ENCODE results near the gene SYT1.

Gene SYT1

DNA sequence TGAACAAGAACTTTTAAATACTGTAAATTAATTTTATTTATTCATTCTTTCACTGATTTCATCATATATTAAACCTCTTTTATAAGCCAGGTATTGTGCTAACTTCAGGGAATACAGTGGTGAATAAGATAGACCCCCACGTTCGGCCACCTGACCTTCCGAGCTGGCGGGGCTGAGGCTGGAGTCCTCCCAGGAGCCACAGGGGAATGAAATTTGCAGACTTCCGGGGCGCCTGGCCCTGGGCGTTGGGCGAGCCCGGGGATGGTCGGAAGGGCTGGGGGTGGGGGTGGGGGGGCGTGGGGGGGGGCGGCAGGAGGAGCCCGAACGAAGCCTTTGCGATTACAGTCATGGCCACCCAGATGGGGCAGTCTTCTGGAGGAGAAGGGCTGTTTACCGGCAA is 442.8 kb downstream of the SYT1 start:
- Histone ChIP-seq H3K27me3 (ENCODE audit: control insufficient read depth, insufficient read depth, low read length) (no peaks in the 10 kb centered on the region), H3K36me3 (ENCODE audit: control insufficient read depth, insufficient read depth, low read length) (no peaks in the 10 kb centered on the region), H3K4me1 (ENCODE audit: control insufficient read depth, insufficient read depth, low read length) (no peaks in the 10 kb centered on the region), H3K9ac (ENCODE audit: low read depth, low read length) (no peak overlapping the region), H3K4me3 (ENCODE audit: low read depth, low read length) (no peak overlapping the region), H3K9me3 (ENCODE audit: control insufficient read depth, insufficient read depth, low read length) (no peaks in the 10 kb centered on the region)

GRCh38 chr12:79309039-79309438 is 444.5 kb downstream of the SYT1 start:
- Histone ChIP-seq H3K27me3 (ENCODE audit: control insufficient read depth, insufficient read depth, low read length) (no peaks in the 10 kb centered on the region), H3K4me1 (ENCODE audit: control insufficient read depth, insufficient read depth, low read length) (no peaks in the 10 kb centered on the region), H3K36me3 (ENCODE audit: control insufficient read depth, insufficient read depth, low read length) (no peaks in the 10 kb centered on the region), H3K9ac (ENCODE audit: low read depth, low read length) (no peak overlapping the region), H3K4me3 (ENCODE audit: low read depth, low read length) (no peak overlapping the region), H3K9me3 (ENCODE audit: control insufficient read depth, insufficient read depth, low read length) (no peaks in the 10 kb centered on the region)

DNA sequence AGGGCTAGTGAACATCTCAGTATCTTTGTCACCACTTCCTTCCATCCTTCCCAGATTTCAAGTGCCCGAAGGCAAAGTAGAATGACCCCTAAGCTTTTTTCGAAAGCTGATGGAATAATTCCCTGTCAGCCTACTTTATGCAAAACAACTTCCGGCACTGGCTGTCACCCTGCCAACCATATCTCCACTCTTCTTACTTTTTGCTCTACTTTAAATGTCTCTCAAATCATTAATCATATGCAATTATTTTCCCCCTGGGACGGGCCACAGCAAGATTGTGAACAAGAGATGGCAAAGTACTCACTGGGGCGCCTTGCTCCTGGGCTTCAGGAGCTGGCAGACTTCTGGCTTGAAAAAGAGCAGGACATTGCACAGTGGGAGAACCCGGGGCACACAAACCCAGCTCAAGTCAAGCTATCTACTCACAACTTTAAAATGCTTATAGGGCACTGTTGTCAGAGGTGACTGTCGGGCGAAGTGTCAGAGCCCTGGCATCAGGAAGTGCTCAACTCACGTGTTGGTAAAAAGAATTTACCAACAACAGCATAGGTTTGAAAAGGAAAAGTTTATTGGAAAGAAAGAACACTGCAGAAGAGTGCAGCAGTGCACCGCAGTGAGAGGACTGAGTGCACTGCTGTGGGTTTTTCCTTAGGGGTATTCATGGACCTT is 452.7 kb downstream of the SYT1 start:
- Histone ChIP-seq H3K4me3 (ENCODE audit: low read depth, low read length) (no peak overlapping the region), H3K27me3 (ENCODE audit: control insufficient read depth, insufficient read depth, low read length) (no peaks in the 10 kb centered on the region), H3K36me3 (ENCODE audit: control insufficient read depth, insufficient read depth, low read length) (no peaks in the 10 kb centered on the region), H3K9me3 (ENCODE audit: control insufficient read depth, insufficient read depth, low read length) (no peaks in the 10 kb centered on the region), H3K9ac (ENCODE audit: low read depth, low read length) (no peak overlapping the region), H3K4me1 (ENCODE audit: control insufficient read depth, insufficient read depth, low read length) (peaks cover 11% of the 10 kb centered on the region)

DNA sequence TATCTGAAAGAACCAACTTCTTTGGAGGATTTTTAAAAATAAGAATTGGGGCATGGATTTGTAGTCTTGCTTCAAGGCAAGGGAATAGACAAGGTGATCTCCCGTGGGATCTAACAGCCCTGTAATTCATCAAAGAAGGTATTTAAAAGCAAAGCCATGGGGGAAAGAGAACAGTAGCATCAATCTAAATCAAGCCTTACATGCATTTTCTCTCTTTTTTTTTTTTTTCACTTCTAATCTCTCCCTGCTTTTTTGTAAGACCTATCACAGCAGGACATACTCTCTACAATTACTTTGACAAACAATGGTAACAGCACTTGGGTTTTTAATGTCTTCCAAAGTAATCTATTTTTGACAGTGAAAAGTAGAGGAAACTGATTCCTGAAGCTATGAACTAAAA is 458.3 kb downstream of the SYT1 start:
- H3K4me1 ChIP-seq (ENCODE audit: control insufficient read depth, insufficient read depth, low read length), result peaks cover 13% of the 10 kb centered on the region
- no peak overlapping the region for H3K4me3 ChIP-seq (ENCODE audit: low read depth, low read length)
- H3K9me3 ChIP-seq (ENCODE audit: control insufficient read depth, insufficient read depth, low read length), result no peaks in the 10 kb centered on the region
- no peaks in the 10 kb centered on the region for H3K36me3 ChIP-seq (ENCODE audit: control insufficient read depth, insufficient read depth, low read length)
- no peaks in the 10 kb centered on the region for H3K27me3 ChIP-seq (ENCODE audit: control insufficient read depth, insufficient read depth, low read length)
- no peak overlapping the region for H3K9ac ChIP-seq (ENCODE audit: low read depth, low read length)

GRCh38 chr12:79324571-79324970 is 460.0 kb downstream of the SYT1 start:
- Histone ChIP-seq H3K9me3 (ENCODE audit: control insufficient read depth, insufficient read depth, low read length) (no peaks in the 10 kb centered on the region), H3K4me3 (ENCODE audit: low read depth, low read length) (no peak overlapping the region), H3K4me1 (ENCODE audit: control insufficient read depth, insufficient read depth, low read length) (peaks cover 13% of the 10 kb centered on the region), H3K36me3 (ENCODE audit: control insufficient read depth, insufficient read depth, low read length) (no peaks in the 10 kb centered on the region), H3K27me3 (ENCODE audit: control insufficient read depth, insufficient read depth, low read length) (no peaks in the 10 kb centered on the region), H3K9ac (ENCODE audit: low read depth, low read length) (no peak overlapping the region)

DNA sequence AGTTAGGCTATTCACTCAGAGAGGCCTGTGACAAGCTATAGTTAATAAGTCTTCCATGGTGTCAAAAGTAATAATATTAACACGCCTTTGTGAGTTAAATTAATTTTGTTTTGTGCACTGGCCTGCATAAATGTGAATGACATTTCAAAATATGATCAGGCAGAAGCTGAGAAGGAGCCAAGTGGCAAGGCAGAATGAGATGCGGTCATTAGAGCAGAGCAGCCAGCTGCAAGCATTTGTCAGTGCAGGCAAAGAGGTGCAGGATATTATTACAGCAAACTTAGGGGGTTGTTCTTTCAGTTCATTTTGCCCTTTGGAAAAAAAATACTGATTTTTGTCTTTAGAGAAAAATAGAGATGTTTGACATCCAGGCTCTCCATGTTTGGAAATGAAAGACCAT is 461.6 kb downstream of the SYT1 start:
- H3K36me3 ChIP-seq (ENCODE audit: control insufficient read depth, insufficient read depth, low read length), result no peaks in the 10 kb centered on the region
- peaks cover 13% of the 10 kb centered on the region for H3K4me1 ChIP-seq (ENCODE audit: control insufficient read depth, insufficient read depth, low read length)
- H3K4me3 ChIP-seq (ENCODE audit: low read depth, low read length), result no peak overlapping the region
- no peak overlapping the region for H3K9ac ChIP-seq (ENCODE audit: low read depth, low read length)
- no peaks in the 10 kb centered on the region for H3K27me3 ChIP-seq (ENCODE audit: control insufficient read depth, insufficient read depth, low read length)
- no peaks in the 10 kb centered on the region for H3K9me3 ChIP-seq (ENCODE audit: control insufficient read depth, insufficient read depth, low read length)

- no peak overlapping the region for H3K4me3 ChIP-seq (ENCODE audit: low read depth, low read length)
- no peak overlapping the region for H3K9ac ChIP-seq (ENCODE audit: low read depth, low read length)
- H3K9me3 ChIP-seq (ENCODE audit: control insufficient read depth, insufficient read depth, low read length), result no peaks in the 10 kb centered on the region
- H3K36me3 ChIP-seq (ENCODE audit: control insufficient read depth, insufficient read depth, low read length), result no peaks in the 10 kb centered on the region
- no peaks in the 10 kb centered on the region for H3K27me3 ChIP-seq (ENCODE audit: control insufficient read depth, insufficient read depth, low read length)
- H3K4me1 ChIP-seq (ENCODE audit: control insufficient read depth, insufficient read depth, low read length), result peaks cover 9% of the 10 kb centered on the region
Observed at GRCh38 chr12:79326663-79327062, 462.1 kb downstream of the SYT1 start.

DNA sequence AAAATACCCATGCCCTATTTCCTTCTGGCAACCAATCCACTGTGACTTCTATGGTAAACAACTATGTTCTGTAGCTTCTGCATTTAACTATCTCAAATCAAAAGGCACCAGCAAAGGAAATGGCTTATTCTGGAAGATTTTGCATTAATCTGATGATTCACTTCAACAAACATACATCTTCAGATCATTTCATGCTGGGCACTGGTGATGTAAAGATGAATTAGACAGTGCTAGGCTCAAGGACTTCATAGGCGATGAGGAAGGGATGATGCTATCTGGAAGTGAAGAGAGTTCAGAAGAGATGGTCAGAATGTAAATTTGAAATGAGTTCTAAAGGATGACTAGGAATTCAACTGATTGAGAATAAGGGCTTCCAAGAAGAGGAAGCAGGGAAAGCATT is 462.9 kb downstream of the SYT1 start:
- Histone ChIP-seq H3K36me3 (ENCODE audit: control insufficient read depth, insufficient read depth, low read length) (no peaks in the 10 kb centered on the region), H3K27me3 (ENCODE audit: control insufficient read depth, insufficient read depth, low read length) (no peaks in the 10 kb centered on the region), H3K9ac (ENCODE audit: low read depth, low read length) (no peak overlapping the region), H3K4me1 (ENCODE audit: control insufficient read depth, insufficient read depth, low read length) (peaks cover 6% of the 10 kb centered on the region), H3K9me3 (ENCODE audit: control insufficient read depth, insufficient read depth, low read length) (no peaks in the 10 kb centered on the region), H3K4me3 (ENCODE audit: low read depth, low read length) (no peak overlapping the region)

- H3K4me3 ChIP-seq (ENCODE audit: low read depth, low read length), result no peak overlapping the region
- peaks cover 16% of the 10 kb centered on the region for H3K4me1 ChIP-seq (ENCODE audit: control insufficient read depth, insufficient read depth, low read length)
- H3K9me3 ChIP-seq (ENCODE audit: control insufficient read depth, insufficient read depth, low read length), result no peaks in the 10 kb centered on the region
Observed at GRCh38 chr12:79329933-79330332, 465.4 kb downstream of the SYT1 start.

DNA sequence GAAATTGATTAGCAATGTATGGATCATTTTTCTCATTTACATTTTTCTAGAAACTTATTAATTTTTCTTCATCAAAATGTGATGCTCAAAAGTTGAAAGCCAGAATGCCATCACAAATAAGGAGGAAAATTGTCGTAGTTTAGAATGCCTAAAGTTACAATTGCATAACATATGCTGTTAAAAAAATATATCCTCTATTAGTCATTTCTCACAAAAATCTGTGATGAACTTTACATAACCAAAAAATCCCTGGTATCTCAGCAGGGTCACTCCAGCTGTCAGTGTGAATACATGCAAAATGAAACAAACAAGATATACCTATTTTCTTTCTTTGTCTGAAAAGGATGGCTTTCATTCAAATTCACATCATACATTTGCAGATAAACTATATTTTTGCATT is 467.3 kb downstream of the SYT1 start:
- Histone ChIP-seq H3K4me3 (ENCODE audit: low read depth, low read length) (no peak overlapping the region), H3K9me3 (ENCODE audit: control insufficient read depth, insufficient read depth, low read length) (no peaks in the 10 kb centered on the region), H3K4me1 (ENCODE audit: control insufficient read depth, insufficient read depth, low read length) (peaks cover 18% of the 10 kb centered on the region), H3K27me3 (ENCODE audit: control insufficient read depth, insufficient read depth, low read length) (no peaks in the 10 kb centered on the region), H3K9ac (ENCODE audit: low read depth, low read length) (no peak overlapping the region), H3K36me3 (ENCODE audit: control insufficient read depth, insufficient read depth, low read length) (no peaks in the 10 kb centered on the region)

More at GRCh38 chr12:79329933-79330332, 465.4 kb downstream of the SYT1 start:
- H3K27me3 ChIP-seq (ENCODE audit: control insufficient read depth, insufficient read depth, low read length), result no peaks in the 10 kb centered on the region
- no peak overlapping the region for H3K9ac ChIP-seq (ENCODE audit: low read depth, low read length)
- H3K36me3 ChIP-seq (ENCODE audit: control insufficient read depth, insufficient read depth, low read length), result no peaks in the 10 kb centered on the region

DNA sequence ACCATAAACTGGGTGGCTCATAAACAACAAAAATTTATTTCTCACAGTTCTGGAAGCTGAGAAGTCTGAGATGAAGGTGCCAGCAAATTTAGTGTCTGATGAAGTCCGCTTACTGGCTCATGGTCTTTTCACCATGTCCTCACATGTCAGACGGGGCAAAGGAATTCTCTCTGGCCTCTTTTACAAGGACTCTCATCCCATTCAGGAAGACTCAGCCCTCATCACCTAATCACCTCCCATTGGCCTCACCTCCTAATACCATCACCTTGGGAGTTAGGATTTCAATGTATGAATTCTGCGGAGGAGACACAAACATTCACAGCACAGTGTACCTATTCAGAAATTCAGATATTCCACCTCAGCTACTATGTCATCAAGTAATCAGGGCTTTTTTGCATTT is 468.6 kb downstream of the SYT1 start:
- no peak overlapping the region for H3K4me3 ChIP-seq (ENCODE audit: low read depth, low read length)
- no peak overlapping the region for H3K9ac ChIP-seq (ENCODE audit: low read depth, low read length)

GRCh38 chr12:79337662-79338290 is 473.2 kb downstream of the SYT1 start:
- Histone ChIP-seq H3K9me3 (ENCODE audit: control insufficient read depth, insufficient read depth, low read length) (no peaks in the 10 kb centered on the region), H3K36me3 (ENCODE audit: control insufficient read depth, insufficient read depth, low read length) (no peaks in the 10 kb centered on the region), H3K4me1 (ENCODE audit: control insufficient read depth, insufficient read depth, low read length) (peaks cover 11% of the 10 kb centered on the region), H3K9ac (ENCODE audit: low read depth, low read length) (no peak overlapping the region), H3K4me3 (ENCODE audit: low read depth, low read length) (no peak overlapping the region), H3K27me3 (ENCODE audit: control insufficient read depth, insufficient read depth, low read length) (no peaks in the 10 kb centered on the region)

More for the DNA sequence above, 468.6 kb downstream of the SYT1 start:
- H3K36me3 ChIP-seq (ENCODE audit: control insufficient read depth, insufficient read depth, low read length), result no peaks in the 10 kb centered on the region
- H3K4me1 ChIP-seq (ENCODE audit: control insufficient read depth, insufficient read depth, low read length), result peaks cover 18% of the 10 kb centered on the region
- no peaks in the 10 kb centered on the region for H3K9me3 ChIP-seq (ENCODE audit: control insufficient read depth, insufficient read depth, low read length)
- H3K27me3 ChIP-seq (ENCODE audit: control insufficient read depth, insufficient read depth, low read length), result no peaks in the 10 kb centered on the region

Data from iPS-15b (cell line).